B cell (primary cell): Measurements from ENCODE around the gene RASGRP2. TPM values are rescaled to one million over a fixed set of nuclear protein-coding genes. Genes with fewer than 3 reads are reported as not detected.

Experiments
- ATAC-seq: fragments of 200-7000 bp; cut with Tn5 transposase; one replicate; pipeline ENCODE4 v1.10.0; 2021; ENCODE audit warnings: low read depth, mild to moderate bottlenecking, moderate number of reproducible peaks, moderate library complexity
- CTCF ChIA-PET: fragments of 350-600 bp; sonication (Branson Sonifier 250); formaldehyde crosslinking; loops from one replicate; lab custom pipeline; 2021; ENCODE audit warnings: antibody characterized with exemption, inconsistent platforms; lab: Charles Lee
- POLR2A ChIA-PET: fragments of 350-600 bp; sonication (Branson Sonifier 250); formaldehyde crosslinking; loops from one replicate; lab custom pipeline; 2021; ENCODE audit warnings: antibody characterized with exemption; lab: Charles Lee
- DNase-seq: peaks from one replicate; pipeline ENCODE4 v3.0.0; 2013
- H2AFZ ChIP-seq: 2 replicates; pipeline ENCODE4 v1.6.1; 2012; ENCODE audit warnings: mild to moderate bottlenecking, low read depth, low read length; ENCODE audit not compliant: insufficient read depth, poor library complexity, severe bottlenecking
- H3K27ac ChIP-seq, 2 donors: 1 replicate in 1 of 2; 2 replicates in 1 of 2; pipeline ENCODE4 v1.5.1; 2012 to 2013; ENCODE audit warnings: low read length in 2 of 2, mild to moderate bottlenecking in 2 of 2, moderate library complexity in 1 of 2
- H3K27me3 ChIP-seq, 4 experiments: fragments of 200-600 bp in 1 of 4; sonication (generic) in 1 of 4; replicated peaks in 1 of 4; 1 replicate in 2 of 4; 2 replicates in 2 of 4; pipeline versions ENCODE4 v1.6.1 to v1.7.0; 2013 to 2016; ENCODE audit warnings: low read length in 3 of 4, mild to moderate bottlenecking in 2 of 4, mixed read lengths in 1 of 4, moderate library complexity in 1 of 4; ENCODE audit not compliant: insufficient read depth in 4 of 4, control insufficient read depth in 3 of 4; ENCODE audit errors: control extremely low read depth in 1 of 4
- H3K36me3 ChIP-seq, 2 experiments: replicated peaks in 1 of 2; 1 replicate in 1 of 2; 2 replicates in 1 of 2; pipeline versions ENCODE4 v1.6.1 to v1.7.1; 2013; ENCODE audit warnings: low read length in 1 of 2; ENCODE audit not compliant: insufficient read depth in 2 of 2, control insufficient read depth in 1 of 2; ENCODE audit errors: control extremely low read depth in 1 of 2, extremely low read depth in 1 of 2
- H3K4me1 ChIP-seq, 2 donors: fragments of 200-600 bp in 1 of 2; sonication (generic) in 1 of 2; 1 replicate in 1 of 2; 2 replicates in 1 of 2; pipeline versions ENCODE4 v1.5.1 to v1.6.1; 2013 to 2017; ENCODE audit warnings: low read length in 2 of 2; ENCODE audit not compliant: control insufficient read depth in 2 of 2, insufficient read depth in 2 of 2
- H3K4me2 ChIP-seq: replicated peaks from 2 replicates; pipeline ENCODE3; 2012; ENCODE audit warnings: mild to moderate bottlenecking, low read depth, low read length; ENCODE audit not compliant: poor library complexity, severe bottlenecking
- H3K4me3 ChIP-seq, 5 experiments: fragments of 200-600 bp in 1 of 5; sonication (generic) in 1 of 5; 1 replicate in 3 of 5; 2 replicates in 2 of 5; pipeline versions ENCODE4 v1.5.1 to v1.7.0; 2011 to 2016; ENCODE audit warnings: low read length in 4 of 5, mild to moderate bottlenecking in 4 of 5, low read depth in 2 of 5, control low read depth in 1 of 5, moderate library complexity in 1 of 5; ENCODE audit not compliant: insufficient read depth in 1 of 5; ENCODE audit errors: control extremely low read depth in 1 of 5, extremely low read depth in 1 of 5
- H3K79me2 ChIP-seq: fragments of 200-600 bp; sonication (generic); one replicate; pipeline ENCODE4 v1.6.0; 2016; ENCODE audit warnings: low read length; ENCODE audit not compliant: control insufficient read depth, insufficient read depth
- H3K9ac ChIP-seq: fragments of 200-600 bp; sonication (generic); 2 replicates; pipeline ENCODE4 v1.6.1; 2017; ENCODE audit warnings: mild to moderate bottlenecking, low read length, moderate library complexity
- H3K9me3 ChIP-seq, 3 donors: one replicate each; pipeline versions ENCODE4 v1.6.1 to v1.7.1; 2013; ENCODE audit warnings: low read length in 2 of 3; ENCODE audit not compliant: control insufficient read depth in 2 of 3, insufficient read depth in 1 of 3; ENCODE audit errors: control extremely low read depth in 1 of 3
- H4K20me1 ChIP-seq: 2 replicates; pipeline ENCODE4 v1.6.0; 2012; ENCODE audit warnings: mild to moderate bottlenecking, low read length; ENCODE audit not compliant: insufficient read depth, control insufficient read depth, poor library complexity, severe bottlenecking
- H3K27ac Mint-ChIP-seq: one replicate; pipeline ENCODE4 v1.8.0; 2021; ENCODE audit warnings: mixed read lengths
- H3K27me3 Mint-ChIP-seq: one replicate; pipeline ENCODE4 v1.8.0; 2021; ENCODE audit warnings: mixed read lengths
- H3K4me1 Mint-ChIP-seq: one replicate; pipeline ENCODE4 v1.8.0; 2021; ENCODE audit warnings: mixed read lengths
- H3K4me3 Mint-ChIP-seq: one replicate; pipeline ENCODE4 v1.8.0; 2021; ENCODE audit warnings: mixed read lengths
- H3K9me3 Mint-ChIP-seq: one replicate; pipeline ENCODE4 v1.8.0; 2022; ENCODE audit warnings: mixed read lengths; ENCODE audit not compliant: insufficient read depth
- EZH2 ChIP-seq: IDR thresholded peaks from 2 replicates; pipeline ENCODE4 v1.6.1; 2012; ENCODE audit warnings: borderline replicate concordance, low read depth, mild to moderate bottlenecking, moderate library complexity, low read length; ENCODE audit not compliant: insufficient read depth, poor library complexity, severe bottlenecking
- WGBS: methylation state at CpG from one replicate; pipeline ENCODE4 v1.1.5; 2013; ENCODE audit warnings: missing lambda C conversion rate; ENCODE audit not compliant: insufficient coverage; 5-methylcytosine and 5-hydroxymethylcytosine counted together
- intact Hi-C: fragments of 100-400 bp; cut with micrococcal nuclease; formaldehyde crosslinking; loops from one replicate; pipeline ENCODE4 v1.10.0; 2022
- polyA plus RNA-seq: library from polyadenylated mRNA; depleted of rRNA; stranded (reverse); fragments of >200 nt; gene quantifications from 2 replicates; pipeline ENCODE4 v1.2.3, GENCODE V29; 2012
- total RNA-seq, 2 donors: library from RNA; stranded (reverse); fragments of 120-200 nt in 1 of 2; gene quantifications; 1 replicate in 1 of 2; 2 replicates in 1 of 2; pipeline versions ENCODE4 v1.2.3 to v1.2.4, GENCODE V29; 2013 to 2022
- TF ChIP-seq, protein P1 (sequence below): fragments of 200-600 bp; IDR thresholded peaks from one replicate; pipeline ENCODE4 v1.8.0; 2022; ENCODE audit warnings: antibody characterized with exemption, mild to moderate bottlenecking

Gene RASGRP2
- total and polyA plus RNA-seq, 2 donors (not counting 1 experiment from before 2014, with no cell fraction given) = 628 to 1,139 TPM

DNA sequence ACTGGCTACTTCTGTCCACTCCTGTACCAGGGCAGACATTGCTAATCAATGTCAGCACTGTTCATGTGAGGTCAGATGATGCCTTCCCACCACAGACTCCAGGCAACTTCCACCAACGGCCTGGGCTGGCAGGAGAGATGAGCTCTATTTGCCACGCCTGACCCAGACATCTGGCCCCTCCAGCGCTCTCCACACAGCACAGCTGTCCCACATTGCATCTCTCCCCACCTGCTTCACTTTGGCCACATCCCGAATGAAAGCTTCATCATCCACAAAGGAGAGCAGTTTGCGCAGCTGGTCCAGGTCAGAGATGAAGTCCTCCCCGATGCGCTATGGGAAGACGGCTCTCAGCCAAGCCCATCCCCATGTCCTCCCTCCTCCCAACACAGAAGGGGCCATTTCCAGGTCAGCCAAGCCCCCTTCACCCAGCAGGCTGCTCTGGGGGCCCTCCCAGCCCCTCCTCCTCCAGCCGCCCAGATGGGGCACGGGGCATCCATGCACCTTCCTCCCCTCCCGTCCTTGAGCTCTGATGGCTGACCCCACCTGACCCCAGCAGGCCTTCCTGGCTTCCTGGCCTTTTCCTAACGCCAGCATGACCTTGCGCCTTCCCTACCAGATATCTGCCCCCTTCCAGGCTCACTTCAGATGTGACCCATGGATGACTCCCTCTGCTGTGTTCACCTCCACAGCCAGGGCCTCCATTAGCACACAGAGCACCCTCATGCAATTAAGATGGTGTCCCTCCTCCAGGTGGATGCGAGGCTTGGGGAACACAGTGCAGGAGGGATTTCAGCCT, 8.4 kb upstream of the RASGRP2 start:
- Histone ChIP-seq H3K79me2 (peaks cover 50% of the 10 kb centered on the region), H3K4me1 (peaks cover 7 to 18% of the 10 kb centered on the region in 2 donors), H3K4me3 (no peak overlapping the region), H3K9ac (no peak overlapping the region), H3K27ac (no peak overlapping the region), H4K20me1 (no peaks in the 10 kb centered on the region), H3K27me3 (no peaks in the 10 kb centered on the region), H2AFZ (no peak overlapping the region), H3K36me3 (peaks cover 0 to 23% of the 10 kb centered on the region in 2 experiments), H3K4me2 (no peak overlapping the region), H3K9me3 (no peaks in the 10 kb centered on the region)
- POLR2A ChIA-PET = interaction anchor here (0.6 to 2.0 kb wide), 3 partner anchors 10 to 61 kb away, joined by 3 to 11 read pairs (median 4); no protein-coding TSS in a partner anchor
- peaks cover 40% of the 10 kb centered on the region for H3K4me1 Mint-ChIP-seq
- H3K27me3 Mint-ChIP-seq = no peaks in the 10 kb centered on the region
- CTCF ChIA-PET = interaction anchor here (1.1 to 13.7 kb wide), 3 partner anchors 9 to 15 kb away, joined by 3 to 280 read pairs (median 3); partner anchors contain the start of gene RASGRP2
- 91% methylated on average over 13 of the region's 14 CpGs for WGBS
- ATAC-seq (no peak), DNase-seq (no peak)
- H3K9me3 Mint-ChIP-seq = no peaks in the 10 kb centered on the region
- no peak overlapping the region for H3K27ac Mint-ChIP-seq
- intact Hi-C loops = no loop called here
- TF ChIP-seq, protein P1, sequence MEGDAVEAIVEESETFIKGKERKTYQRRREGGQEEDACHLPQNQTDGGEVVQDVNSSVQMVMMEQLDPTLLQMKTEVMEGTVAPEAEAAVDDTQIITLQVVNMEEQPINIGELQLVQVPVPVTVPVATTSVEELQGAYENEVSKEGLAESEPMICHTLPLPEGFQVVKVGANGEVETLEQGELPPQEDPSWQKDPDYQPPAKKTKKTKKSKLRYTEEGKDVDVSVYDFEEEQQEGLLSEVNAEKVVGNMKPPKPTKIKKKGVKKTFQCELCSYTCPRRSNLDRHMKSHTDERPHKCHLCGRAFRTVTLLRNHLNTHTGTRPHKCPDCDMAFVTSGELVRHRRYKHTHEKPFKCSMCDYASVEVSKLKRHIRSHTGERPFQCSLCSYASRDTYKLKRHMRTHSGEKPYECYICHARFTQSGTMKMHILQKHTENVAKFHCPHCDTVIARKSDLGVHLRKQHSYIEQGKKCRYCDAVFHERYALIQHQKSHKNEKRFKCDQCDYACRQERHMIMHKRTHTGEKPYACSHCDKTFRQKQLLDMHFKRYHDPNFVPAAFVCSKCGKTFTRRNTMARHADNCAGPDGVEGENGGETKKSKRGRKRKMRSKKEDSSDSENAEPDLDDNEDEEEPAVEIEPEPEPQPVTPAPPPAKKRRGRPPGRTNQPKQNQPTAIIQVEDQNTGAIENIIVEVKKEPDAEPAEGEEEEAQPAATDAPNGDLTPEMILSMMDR = no peak
- TF ChIP-seq EZH2 = no peak
- H3K4me3 Mint-ChIP-seq = no peak overlapping the region

DNA sequence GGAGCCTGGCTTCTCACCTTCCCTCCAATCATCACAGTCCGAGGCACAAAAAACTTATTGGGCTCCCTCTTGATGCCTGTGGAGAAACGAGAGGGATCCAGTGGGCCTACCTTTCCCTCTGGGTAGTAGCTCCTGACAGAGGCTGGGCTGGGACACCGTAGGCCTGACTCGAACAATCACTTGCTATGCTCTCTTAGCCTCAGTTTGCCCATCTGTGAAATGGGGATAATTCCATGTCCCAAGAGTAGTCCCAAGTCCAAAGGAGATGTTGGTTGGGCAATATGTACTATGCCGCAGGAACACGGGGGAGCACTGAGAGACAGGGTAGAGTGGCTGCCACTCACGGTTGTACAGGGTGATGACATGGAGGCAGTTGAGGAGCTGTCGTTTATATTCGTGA, 7.6 kb upstream of the RASGRP2 start:
- intact Hi-C loops = no loop called here
- H3K4me1 ChIP-seq = peaks cover 8 to 23% of the 10 kb centered on the region in 2 donors
- no peaks in the 10 kb centered on the region for H3K27me3 ChIP-seq
- no peak overlapping the region for H3K9ac ChIP-seq
- WGBS = 92% methylated on average over 9 of the region's 9 CpGs
- no peak for TF ChIP-seq EZH2
- TF ChIP-seq, protein P1 = no peak
- Mint-ChIP-seq H3K9me3 (no peaks in the 10 kb centered on the region), H3K4me3 (no peak overlapping the region), H3K27ac (no peak overlapping the region), H3K27me3 (no peaks in the 10 kb centered on the region), H3K4me1 (peaks cover 45% of the 10 kb centered on the region)
- no peak overlapping the region for H3K27ac ChIP-seq
- H4K20me1 ChIP-seq = no peaks in the 10 kb centered on the region
- no peak overlapping the region for H3K4me2 ChIP-seq
- H3K79me2 ChIP-seq = peaks cover 42% of the 10 kb centered on the region
- ATAC-seq = no peak
- H3K36me3 ChIP-seq = peaks cover 0 to 23% of the 10 kb centered on the region in 2 experiments
- H3K4me3 ChIP-seq = no peak overlapping the region
- H2AFZ ChIP-seq = no peak overlapping the region
- CTCF ChIA-PET = interaction anchor here (1.1 to 13.7 kb wide), 4 partner anchors 8 to 23 kb away, joined by 3 to 280 read pairs (median 3); partner anchors contain the start of gene RASGRP2
- DNase-seq = no peak
- H3K9me3 ChIP-seq = no peaks in the 10 kb centered on the region
- POLR2A ChIA-PET = interaction anchor here (0.7 to 1.7 kb wide), 2 partner anchors 10 to 61 kb away, joined by 3 to 4 read pairs; no protein-coding TSS in a partner anchor
